HG03108 (cell line): Measurements from ENCODE around the gene TST.

ENCODE experiments used
- ATAC-seq: cut with Tn5 transposase; IDR thresholded peaks from one replicate; pipeline ENCODE4 v1.9.1; 2021; ENCODE audit warnings: moderate library complexity; ENCODE audit not compliant: unreplicated experiment

Gene TST

GRCh38 chr22:37032535-37033460, 13.6 kb upstream of the TST start:
- ATAC-seq = no peak

- ATAC-seq = no peak
These were observed 12.9 kb upstream of the TST start for GRCh38 chr22:37032134-37032534.

GRCh38 chr22:37030560-37031281, 11.5 kb upstream of the TST start:
- ATAC-seq = no peak

- no peak for ATAC-seq
These were observed 9.7 kb upstream of the TST start for GRCh38 chr22:37028692-37029674.

- ATAC-seq = no peak
These were observed 8.3 kb upstream of the TST start for GRCh38 chr22:37027556-37027955.

GRCh38 chr22:37026325-37026724, 7.1 kb upstream of the TST start:
- ATAC-seq = no peak

GRCh38 chr22:37025500-37026070, 6.3 kb upstream of the TST start:
- ATAC-seq = no peak

GRCh38 chr22:37024339-37025157, 5.3 kb upstream of the TST start:
- no peak for ATAC-seq

GRCh38 chr22:37023743-37024338, 4.6 kb upstream of the TST start:
- ATAC-seq = no peak

GRCh38 chr22:37022483-37023337, 3.5 kb upstream of the TST start:
- ATAC-seq = no peak

GRCh38 chr22:37021710-37022482, 2.6 kb upstream of the TST start:
- no peak for ATAC-seq

GRCh38 chr22:37021041-37021440, 1.8 kb upstream of the TST start:
- no peak for ATAC-seq

- ATAC-seq = no peak
These were observed 889 bp upstream of the TST start for GRCh38 chr22:37020192-37020479.

- peak; percentile 16 for ATAC-seq
These were observed 385 bp downstream of the TST start for GRCh38 chr22:37018815-37019308.

GRCh38 chr22:37018086-37018814, 997 bp downstream of the TST start:
- no peak for ATAC-seq

GRCh38 chr22:37017356-37017755, 1.9 kb downstream of the TST start:
- ATAC-seq = no peak
